ENCODE data around the gene FHIT. TPM values are rescaled to one million over a fixed set of nuclear protein-coding genes. Genes with fewer than 3 reads are reported as not detected.

FHIT gene
- polyA plus RNA-seq, 1 of the 3 experiments (the other 2 are of a cell fraction), result 0.41 TPM

GRCh38 chr3:60855250-60855649, 396.0 kb downstream of the FHIT start:
- Histone ChIP-seq H3F3A (replicated peaks; ENCODE audit: insufficient read depth) (no peaks in the 10 kb centered on the region), H3K4me3 (ENCODE audit: low read depth in 2 of 2, low read length in 1 of 2) (no peak overlapping the region), H3K9me3 (no peaks in the 10 kb centered on the region), H3K9me2 (no peaks in the 10 kb centered on the region), H3K27me3 (ENCODE audit: insufficient read depth) (no peaks in the 10 kb centered on the region), H4K20me1 (ENCODE audit: insufficient read depth) (no peaks in the 10 kb centered on the region), H3K4me2 (no peak overlapping the region), H3K9ac (no peak overlapping the region), H3K36me3 (replicated peaks in 1 of 2; ENCODE audit: control insufficient read depth in 1 of 2, insufficient read depth in 2 of 2, low read length in 1 of 2) (no peaks in the 10 kb centered on the region), H2AFZ (ENCODE audit: low read depth) (no peak overlapping the region), H3K79me2 (ENCODE audit: insufficient read depth) (no peaks in the 10 kb centered on the region), H3K4me1 (ENCODE audit: control insufficient read depth in 1 of 2, insufficient read depth in 2 of 2, low read depth in 1 of 2, low read length in 1 of 2) (no peaks in the 10 kb centered on the region), H3K27ac (ENCODE audit: low read depth in 2 of 2, low read length in 1 of 2) (no peak overlapping the region)
- no peak for DNase-seq
- TF ChIP-seq MXI1 (IDR thresholded peaks at IDR 0.05; ENCODE audit: low read depth, low read length) (no peak), SMC3 (IDR thresholded peaks at IDR 0.05; ENCODE audit: low read depth, low read length) (no peak), FOXJ3 (CRISPR knock-in tag; IDR thresholded peaks at IDR 0.05) (no peak), POLR2AphosphoS5 (IDR thresholded peaks at IDR 0.05; ENCODE audit: low read depth, low read length) (no peak), GATA2 (CRISPR knock-in tag; IDR thresholded peaks at IDR 0.05) (no peak), FOXM1 (IDR thresholded peaks at IDR 0.05; ENCODE audit: low read depth) (no peak), SIN3A (IDR thresholded peaks at IDR 0.05; ENCODE audit: borderline replicate concordance, low read depth, low read length) (no peak)
- ChIA-PET POLR2A (no interaction called here), CTCF (interaction anchor here (1.8 kb wide), 1 partner anchor 16 kb away, joined by 6 read pairs; no protein-coding TSS in a partner anchor)
- 77% methylated on average over 2 of the region's 2 CpGs for WGBS (ENCODE audit: low lambda C conversion rate)

GRCh38 chr3:60854791-60855190, 396.5 kb downstream of the FHIT start:
- TF ChIP-seq JUND (IDR thresholded peaks at IDR 0.05), result no peak
- no peak for TF ChIP-seq REST (IDR thresholded peaks at IDR 0.05; ENCODE audit: low read depth, low read length)
- no peak for TF ChIP-seq RCOR1 (IDR thresholded peaks at IDR 0.05; ENCODE audit: low read length)
- no peak for TF ChIP-seq YY1 (IDR thresholded peaks at IDR 0.05; ENCODE audit: low read depth)
- TF ChIP-seq CHD2 (IDR thresholded peaks at IDR 0.05; ENCODE audit: low read length, partially characterized antibody), result no peak
- Histone ChIP-seq H3K9me3 (no peaks in the 10 kb centered on the region), H3K4me1 (ENCODE audit: control insufficient read depth in 1 of 2, insufficient read depth in 2 of 2, low read depth in 1 of 2, low read length in 1 of 2) (no peaks in the 10 kb centered on the region), H3K27me3 (ENCODE audit: insufficient read depth) (no peaks in the 10 kb centered on the region), H3K79me2 (ENCODE audit: insufficient read depth) (no peaks in the 10 kb centered on the region), H3K4me3 (ENCODE audit: low read depth in 2 of 2, low read length in 1 of 2) (no peak overlapping the region), H3K36me3 (replicated peaks in 1 of 2; ENCODE audit: control insufficient read depth in 1 of 2, insufficient read depth in 2 of 2, low read length in 1 of 2) (no peaks in the 10 kb centered on the region), H3K4me2 (no peak overlapping the region), H2AFZ (ENCODE audit: low read depth) (no peak overlapping the region), H3K9me2 (no peaks in the 10 kb centered on the region), H3K9ac (no peak overlapping the region), H4K20me1 (ENCODE audit: insufficient read depth) (no peaks in the 10 kb centered on the region), H3F3A (replicated peaks; ENCODE audit: insufficient read depth) (no peaks in the 10 kb centered on the region), H3K27ac (ENCODE audit: low read depth in 2 of 2, low read length in 1 of 2) (no peak overlapping the region)
- WGBS (ENCODE audit: low lambda C conversion rate), result 64% methylated on average over 1 of the region's 1 CpG
- POLR2A ChIA-PET, result no interaction called here
- CTCF ChIA-PET, result interaction anchor here (1.8 kb wide), 1 partner anchor 15 kb away, joined by 6 read pairs; no protein-coding TSS in a partner anchor
- DNase-seq, result no peak
